Left colon (tissue), 2 donors: ENCODE measurements around the gene KLK6. TPM values are rescaled to one million over a fixed set of nuclear protein-coding genes. Genes with fewer than 3 reads are reported as not detected.

Experiments
- ATAC-seq: fragments of 200-7000 bp; cut with Tn5 transposase; one replicate; pipeline ENCODE4 v1.9.1; 2020; ENCODE audit warnings: mild to moderate bottlenecking, moderate library complexity
- DNase-seq, 2 donors: peaks; one replicate each; pipeline ENCODE4 v3.0.0-alpha.2; 2020
- intact Hi-C, 2 donors: fragments of 100-400 bp; cut with DNase I in 1 of 2; cut with micrococcal nuclease in 1 of 2; formaldehyde crosslinking; loops; one replicate each; pipeline versions ENCODE4 v1.11.2 to v1.14.0; 2022; cut with DNase I, micrococcal nuclease
- total RNA-seq, 2 donors: library from RNA; stranded (reverse); fragmentation: NEBNext Ultra II Directional; extraction: Animal tissue kit (Norgen Biotek cat#: 25700); gene quantifications; one replicate each; pipeline ENCODE4 v1.2.1, GENCODE V29; 2021
- donor health status: DM: no; HTN: no; CAD: no.
- donor health status: DM: yes; HTN: yes; CAD: no.

Gene KLK6
- total RNA-seq, 2 donors from 2014 or later, result not detected

DNA sequence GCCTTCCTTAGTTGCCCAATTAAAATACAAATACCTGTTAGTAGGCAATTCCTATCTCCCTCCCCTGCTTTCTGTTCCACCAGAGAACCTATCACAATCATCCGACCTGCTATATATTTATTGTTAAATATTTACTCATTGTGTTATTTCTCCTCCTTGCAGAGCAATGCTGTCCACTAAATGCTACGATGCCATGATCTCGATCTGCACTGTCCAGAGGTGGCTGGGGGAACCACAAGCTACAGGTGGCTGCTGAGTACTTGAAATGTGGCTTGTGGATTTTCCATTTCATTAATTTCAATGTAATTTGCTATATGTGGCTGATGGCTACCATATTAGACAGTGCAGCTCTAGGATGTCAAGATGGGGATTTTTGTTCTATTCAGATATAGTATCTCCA is 5.1 kb downstream of the KLK6 start:
- intact Hi-C loops, result no loop called here
- DNase-seq, result no peak
- no peak for ATAC-seq

DNA sequence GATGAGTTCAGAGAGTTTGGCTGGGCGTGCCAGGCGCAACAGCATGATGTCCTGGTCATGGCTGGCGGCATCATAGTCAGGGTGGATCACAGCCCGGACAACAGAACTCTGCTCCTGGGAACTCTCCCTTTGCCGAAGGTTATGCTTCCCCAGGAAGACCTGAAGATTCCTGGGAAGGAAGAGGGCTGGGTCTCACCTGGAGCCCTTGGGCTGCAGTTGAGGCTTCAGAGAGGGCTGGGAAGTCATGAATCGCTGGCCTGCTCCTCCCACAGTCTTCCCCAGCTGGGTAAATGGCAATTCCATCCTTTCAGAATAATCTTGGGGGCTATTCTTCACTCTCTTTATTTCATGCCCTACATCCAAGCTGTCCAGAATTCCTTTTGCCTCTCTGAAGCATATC is 6.0 kb downstream of the KLK6 start:
- intact Hi-C loops, result no loop called here
- no peak for ATAC-seq
- no peak for DNase-seq

DNA sequence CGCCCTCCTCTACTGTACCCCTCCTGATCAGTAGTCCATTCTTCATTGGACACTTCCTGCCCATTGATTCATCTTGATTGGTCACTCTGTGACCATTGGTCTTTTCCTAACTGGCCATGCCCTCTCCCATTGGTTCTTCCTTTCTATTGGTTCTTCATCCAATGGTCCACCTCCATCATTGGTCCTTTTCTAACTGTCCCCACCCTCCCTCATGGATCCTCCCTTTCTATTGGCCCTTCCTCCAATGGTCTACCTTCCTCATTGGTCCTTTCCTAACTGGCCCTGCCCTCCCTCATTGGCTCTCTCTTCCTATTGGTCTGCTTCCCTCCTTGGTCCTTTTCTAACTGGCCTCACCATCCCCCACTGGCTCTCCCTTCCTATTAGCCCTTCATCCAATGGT is 7.1 kb downstream of the KLK6 start:
- DNase-seq (no peak), ATAC-seq (no peak)
- intact Hi-C loops, result no loop called here

DNA sequence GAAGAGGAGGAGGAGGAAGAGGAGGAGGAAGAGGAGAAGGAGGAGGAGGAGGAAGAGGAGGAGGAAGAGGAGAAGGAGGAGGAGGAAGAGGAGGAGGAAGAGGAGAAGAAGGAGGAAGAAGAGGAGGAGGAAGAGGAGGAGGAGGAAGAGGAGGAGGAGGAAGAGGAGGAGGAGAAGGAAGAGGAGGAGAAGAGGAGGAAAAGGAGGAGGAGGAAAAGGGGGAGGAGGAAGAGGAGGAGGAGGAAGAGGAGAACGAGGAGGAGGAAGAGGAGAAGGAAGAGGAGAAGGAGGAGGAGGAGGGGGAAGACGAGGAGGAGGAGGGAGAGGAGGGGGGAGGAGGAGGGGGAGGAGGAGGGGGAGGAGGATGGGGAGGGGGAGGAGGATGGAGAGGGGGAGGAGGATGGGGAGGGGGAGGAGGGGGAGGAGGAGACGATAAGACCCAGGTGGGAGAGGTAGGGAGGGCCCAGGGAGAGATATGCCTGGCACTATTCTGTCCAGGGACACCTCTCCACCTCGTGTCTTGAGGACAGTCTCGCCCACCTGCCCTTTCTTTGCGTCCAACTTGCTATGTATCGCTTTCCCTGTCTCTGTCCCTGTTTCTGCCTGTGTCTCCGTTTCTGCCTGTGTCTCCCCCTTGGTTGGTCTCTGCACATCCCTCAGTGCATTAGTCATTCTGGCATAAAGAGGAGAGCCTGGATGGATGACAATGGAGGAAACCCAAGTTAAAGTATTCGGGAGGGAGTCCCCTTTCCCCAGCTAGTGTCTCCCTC is 9.5 kb downstream of the KLK6 start:
- intact Hi-C loops, result no loop called here
- DNase-seq (no peak), ATAC-seq (no peak)

DNA sequence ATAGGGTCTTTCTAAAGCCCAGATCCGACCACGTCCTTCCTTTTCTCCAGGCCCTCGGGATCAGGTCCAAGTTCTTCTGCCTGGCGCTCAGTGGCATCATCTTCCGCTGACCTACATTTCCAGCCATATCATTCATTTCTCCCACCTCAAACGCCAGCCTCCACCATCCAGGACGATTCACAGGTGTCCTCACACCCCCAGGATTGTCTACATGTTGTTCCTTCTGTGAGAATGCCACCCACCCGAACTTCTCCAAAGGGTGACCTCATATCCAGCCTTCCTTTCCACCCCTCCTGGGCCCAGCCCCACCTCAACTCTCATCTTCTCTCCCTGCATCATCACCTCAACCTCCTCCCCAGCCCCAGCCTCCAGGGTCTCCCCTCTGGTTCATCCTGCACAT is 11.8 kb downstream of the KLK6 start:
- intact Hi-C loops, result no loop called here
- no peak for DNase-seq
- ATAC-seq, result no peak

DNA sequence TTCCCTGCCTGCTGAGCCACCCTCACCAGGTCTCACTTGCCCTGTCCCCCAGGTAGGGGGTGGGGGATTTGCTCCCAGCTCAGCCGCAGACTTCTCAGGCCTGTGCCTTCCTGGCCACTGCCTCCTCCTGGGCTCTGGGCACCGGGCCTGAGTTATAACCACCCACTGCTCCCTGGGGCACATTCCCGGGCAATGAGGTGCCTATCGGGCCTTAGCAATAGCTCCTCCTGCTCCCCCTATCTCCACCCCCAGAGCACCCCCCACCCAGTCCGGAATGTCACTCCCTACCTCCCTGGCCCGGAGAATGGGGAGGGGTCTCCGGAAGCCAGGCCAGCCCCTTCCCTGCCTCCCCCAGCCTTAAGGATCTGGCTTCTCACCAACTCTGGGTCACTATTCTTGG is 16.5 kb downstream of the KLK6 start, which contains the start of gene KLK5:
Gene KLK5 (minus strand): TSS at position 129 of the 400 bp plus-strand sequence. CDS start 381 bp downstream, outside the sequence.
- DNase-seq (no peak), ATAC-seq (no peak)

DNA sequence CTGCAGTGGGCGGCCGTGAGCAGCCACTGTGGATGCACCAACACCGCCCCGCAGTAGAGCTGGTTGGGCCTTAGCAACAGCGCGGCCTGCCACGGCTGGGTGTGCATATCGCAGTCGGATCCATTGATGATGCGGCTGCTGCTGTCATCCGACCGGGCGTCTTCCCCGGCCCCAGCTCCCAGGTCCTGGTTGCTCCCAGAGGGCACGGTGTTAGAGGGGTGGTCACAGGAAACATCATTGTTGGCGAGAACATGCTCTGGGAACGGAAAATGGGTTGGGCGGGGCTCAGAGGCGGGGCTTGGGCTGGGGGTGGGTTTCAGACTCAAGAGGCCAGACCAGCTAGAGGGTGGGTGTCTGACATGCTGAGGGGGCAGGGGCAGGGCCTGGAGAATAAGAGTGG is 19.5 kb downstream of the KLK6 start:
- DNase-seq (no peak), ATAC-seq (no peak)
- intact Hi-C loops, result no loop called here

More for the DNA sequence above, 16.5 kb downstream of the KLK6 start, which contains the start of gene KLK5:
- intact Hi-C loops, result no loop called here

DNA sequence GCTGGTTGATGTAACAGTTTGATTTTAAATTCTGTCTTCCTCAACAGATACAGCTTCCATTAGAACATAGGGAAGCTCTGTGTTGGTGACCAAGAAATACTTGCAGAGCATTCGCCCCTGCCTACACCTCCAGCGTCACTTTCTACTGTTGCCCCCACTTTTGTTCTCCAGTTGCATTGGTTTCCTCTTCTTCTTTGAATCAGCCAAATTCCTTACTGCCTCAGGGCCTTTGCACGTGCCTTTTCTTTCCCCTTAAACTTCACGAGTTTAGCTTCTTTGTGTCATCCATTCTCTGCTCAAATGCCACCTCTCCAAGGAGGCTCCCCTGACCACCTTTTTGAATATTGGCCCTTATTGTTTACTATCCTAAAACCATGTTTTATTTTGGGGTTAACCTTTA is 22.3 kb downstream of the KLK6 start:
- intact Hi-C loops, result no loop called here
- no peak for ATAC-seq
- no peak for DNase-seq

DNA sequence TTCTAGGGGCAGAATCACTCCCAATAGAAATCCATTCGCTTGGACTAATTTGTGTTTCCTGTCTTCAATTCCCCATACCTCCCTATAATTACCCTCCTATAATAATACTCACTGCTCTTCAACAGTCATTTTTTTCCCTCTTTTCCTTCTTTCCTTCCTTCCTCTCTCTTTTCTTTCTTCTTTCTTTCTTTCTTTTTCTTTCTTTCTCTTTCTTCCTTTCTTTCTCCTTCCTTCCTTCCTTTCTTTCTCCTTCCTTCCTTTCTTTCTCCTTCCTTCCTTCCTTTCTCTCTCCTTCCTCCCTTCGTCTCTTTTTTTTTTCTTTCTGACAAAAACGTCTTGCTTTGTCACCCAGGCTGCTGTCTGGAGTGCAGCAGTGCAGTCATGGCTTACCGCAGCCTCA is 24.6 kb downstream of the KLK6 start:
- ATAC-seq (no peak), DNase-seq (no peak)
- intact Hi-C loops, result no loop called here

DNA sequence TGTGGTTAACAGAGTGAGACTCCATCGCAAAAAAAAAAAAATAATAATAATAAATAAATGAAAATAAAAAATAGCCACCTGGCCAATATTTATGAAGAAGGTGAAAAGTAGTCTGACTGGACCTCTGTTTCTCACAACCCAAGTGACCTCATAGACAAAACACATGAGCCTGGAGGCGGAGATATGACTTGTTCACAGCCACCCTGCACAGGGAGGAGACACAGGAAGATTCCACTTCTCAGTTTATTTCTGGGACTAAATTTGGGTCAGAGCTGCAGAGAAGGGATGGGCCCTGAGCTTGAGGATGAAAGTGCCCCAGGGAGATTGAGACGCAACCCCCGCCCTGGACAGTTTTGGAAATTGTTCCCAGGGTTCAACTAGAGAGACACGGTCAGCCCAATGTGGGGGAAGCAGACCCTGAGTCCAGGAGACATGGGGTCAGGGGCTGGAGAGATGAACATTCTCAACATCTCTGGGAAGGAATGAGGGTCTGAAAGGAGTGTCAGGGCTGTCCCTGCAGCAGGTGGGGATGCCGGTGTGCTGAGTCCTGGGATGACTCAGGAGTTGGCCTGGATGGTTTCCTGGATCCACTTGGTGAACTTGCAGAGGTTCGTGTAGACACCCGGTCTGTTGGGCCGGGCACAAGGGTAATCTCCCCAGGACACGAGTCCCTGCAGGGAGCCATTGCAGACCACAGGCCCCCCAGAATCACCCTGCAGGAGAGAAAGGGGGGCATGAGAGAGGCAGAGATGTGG is 26.1 kb downstream of the KLK6 start:
- no peak for DNase-seq
- ATAC-seq, result no peak
- intact Hi-C loops, result no loop called here

DNA sequence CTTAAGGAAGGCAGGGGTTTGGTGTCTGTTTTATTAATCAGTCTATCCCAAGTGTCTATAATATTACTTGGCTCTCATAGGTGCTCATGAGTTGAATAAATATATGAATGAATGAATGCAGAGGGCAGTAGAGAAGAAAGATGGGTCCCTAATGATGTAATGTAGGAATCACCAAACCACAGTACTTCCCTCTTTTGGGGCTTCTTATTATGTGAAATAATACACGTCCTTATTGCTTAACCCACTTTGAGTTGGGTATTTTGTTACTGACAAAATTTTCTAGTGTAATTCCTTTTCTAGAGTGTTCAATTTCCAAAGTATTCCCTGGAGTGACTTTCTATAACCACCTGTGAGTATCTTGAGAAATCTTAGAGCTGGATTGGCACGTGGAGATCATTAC is 29.8 kb downstream of the KLK6 start:
- DNase-seq (no peak), ATAC-seq (no peak)
- intact Hi-C loops, result no loop called here

DNA sequence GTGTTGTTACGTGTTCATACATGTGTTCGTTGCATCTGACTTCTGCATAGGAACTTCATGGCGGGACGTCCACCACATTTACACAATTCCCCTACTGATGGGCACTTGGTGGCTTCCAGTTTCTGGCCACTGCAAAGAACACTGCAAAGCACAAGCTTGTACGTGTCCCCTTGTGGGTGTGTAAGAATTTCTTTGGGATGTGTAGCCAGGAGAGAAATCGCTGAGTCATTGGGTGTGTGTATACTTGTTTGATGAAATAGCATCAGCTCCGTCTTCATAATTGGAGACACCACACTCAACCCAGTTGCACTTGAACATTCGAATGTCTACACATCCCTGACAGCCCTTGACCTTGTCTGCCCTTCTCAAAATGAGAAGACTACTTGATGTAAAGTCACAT is 35.8 kb downstream of the KLK6 start:
- intact Hi-C loops, result no loop called here
- no peak for ATAC-seq
- DNase-seq, result no peak

DNA sequence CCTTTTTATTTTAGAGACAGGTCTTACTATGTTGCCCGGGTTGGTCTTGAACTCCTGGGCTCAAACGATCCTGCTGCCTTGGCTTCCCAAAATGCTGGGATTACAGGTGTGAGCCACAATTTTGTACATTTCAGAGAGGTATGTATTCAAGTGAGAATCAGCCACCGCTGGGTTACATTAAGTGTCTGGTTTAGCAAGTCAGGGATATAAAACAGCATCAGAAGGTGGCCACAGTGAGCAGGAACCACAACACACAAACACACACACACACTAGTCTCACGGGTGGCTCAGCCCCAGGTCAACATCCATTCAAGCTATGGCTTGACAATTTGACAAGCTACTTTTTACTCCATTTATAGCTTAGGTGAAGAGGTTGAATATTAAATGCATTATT is 36.7 kb downstream of the KLK6 start:
- ATAC-seq, result no peak
- intact Hi-C loops, result no loop called here

DNA sequence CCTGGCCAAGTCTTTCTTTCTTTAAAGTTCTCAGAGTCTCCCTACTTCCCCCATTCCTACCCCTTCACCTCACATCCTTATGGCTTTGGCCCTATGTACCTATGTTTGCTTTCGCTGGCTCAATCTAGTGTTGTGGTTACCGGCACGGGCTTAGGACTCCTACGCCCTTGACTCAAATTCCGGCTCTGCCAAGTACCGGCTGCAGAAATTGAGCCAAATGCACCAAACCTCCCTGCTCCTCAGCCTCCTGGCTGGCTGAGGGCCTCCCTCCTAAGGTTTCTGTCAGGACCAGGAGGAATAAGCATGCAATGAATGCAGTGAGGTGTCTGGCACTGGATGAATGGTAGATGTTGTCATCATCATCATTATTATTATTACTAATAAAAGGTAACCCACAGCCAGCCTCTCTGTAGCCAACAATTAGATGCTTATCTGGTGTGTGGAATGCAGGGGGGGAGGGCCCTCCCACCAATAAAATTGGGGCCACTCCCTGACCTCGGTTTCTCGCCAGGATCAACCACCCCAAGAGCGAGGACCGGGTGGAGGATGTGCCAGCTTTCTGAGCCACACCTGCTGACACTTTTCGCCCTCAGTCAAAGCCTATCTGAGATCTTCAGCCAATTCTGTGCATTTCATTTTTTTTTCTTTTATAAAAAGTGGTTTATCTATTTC is 37.2 kb downstream of the KLK6 start:
- ATAC-seq (no peak), DNase-seq (no peak)
- intact Hi-C loops, result no loop called here

More for the DNA sequence above, 36.7 kb downstream of the KLK6 start:
- DNase-seq, result no peak

DNA sequence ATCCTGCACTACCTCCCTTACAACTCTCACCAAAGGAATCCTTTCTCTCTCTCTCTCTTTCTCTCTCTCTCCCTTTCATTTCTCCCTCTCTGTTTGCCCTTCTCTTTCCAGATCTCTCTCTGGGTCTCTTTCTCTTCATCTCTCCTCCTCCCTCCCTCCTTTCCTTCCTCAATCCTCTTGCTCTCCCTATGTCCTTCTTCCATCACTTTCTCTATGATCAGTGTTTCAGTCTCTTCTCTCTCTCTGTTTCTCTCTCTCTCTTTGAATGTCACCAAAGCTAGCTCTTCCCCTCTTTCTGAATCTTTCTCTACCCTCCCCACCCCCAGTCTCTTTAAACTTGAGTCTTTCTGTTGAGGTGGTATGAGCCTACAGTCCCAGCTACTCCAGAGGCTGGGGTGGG is 38.4 kb downstream of the KLK6 start:
- intact Hi-C loops, result no loop called here
- ATAC-seq, result no peak
- no peak for DNase-seq

DNA sequence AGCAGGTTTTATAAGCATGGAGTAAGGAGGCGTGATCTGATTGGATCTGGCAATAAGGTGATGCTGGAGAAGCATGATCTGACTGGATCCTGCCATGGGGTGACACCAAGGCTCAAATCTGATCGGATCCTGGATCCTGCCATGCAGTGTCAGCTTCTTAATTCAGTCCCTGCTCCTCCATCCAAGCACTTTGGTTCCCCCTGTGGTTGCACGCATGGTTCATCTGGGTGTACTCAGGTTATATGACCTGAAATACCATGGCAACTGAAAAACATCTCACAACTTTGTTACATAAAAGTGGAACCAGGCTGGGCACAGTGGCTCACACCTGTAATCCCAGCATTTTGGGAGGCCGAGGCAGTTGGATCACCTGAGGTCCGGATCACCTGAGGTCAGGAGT is 40.6 kb downstream of the KLK6 start:
- no peak for DNase-seq
- intact Hi-C loops, result no loop called here
- no peak for ATAC-seq

DNA sequence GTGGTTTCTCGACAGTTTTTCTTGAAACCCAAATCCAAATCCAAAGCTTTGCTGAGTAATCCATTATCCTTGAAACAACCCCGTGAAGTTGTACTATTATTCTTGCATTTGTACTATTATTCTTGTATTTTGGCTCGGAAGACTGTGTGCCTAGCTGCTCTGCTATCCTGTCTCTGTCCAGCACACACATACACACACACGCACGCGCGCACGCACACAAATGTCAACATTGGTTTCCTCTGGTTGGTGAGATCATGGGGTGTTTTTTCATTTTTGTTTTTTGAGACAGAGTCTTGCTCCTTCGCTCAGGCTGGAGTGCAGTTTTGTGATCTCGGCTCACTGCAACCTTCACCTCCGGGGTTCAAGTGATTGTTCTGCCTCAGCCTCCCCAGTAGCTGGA is 43.2 kb downstream of the KLK6 start:
- no peak for DNase-seq
- intact Hi-C loops, result no loop called here
- ATAC-seq, result no peak

DNA sequence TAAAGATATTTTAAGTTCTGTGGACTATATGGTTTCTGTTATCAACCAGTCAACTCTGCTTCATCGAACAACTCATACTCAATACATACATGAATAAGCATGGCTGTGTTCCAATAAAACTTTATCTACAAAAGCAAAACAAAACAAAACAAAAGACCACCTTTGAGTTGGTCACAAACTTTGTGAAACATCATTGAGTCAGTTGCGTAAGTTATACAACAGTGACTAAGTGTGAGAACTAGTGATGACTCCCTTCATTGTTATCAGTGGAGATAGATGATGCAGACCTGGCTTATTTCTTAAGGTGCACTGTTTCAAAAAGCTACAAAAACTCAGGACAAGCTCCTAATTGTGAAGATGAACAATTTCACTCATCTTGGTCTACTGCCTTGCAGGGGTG is 43.7 kb downstream of the KLK6 start:
- ATAC-seq (no peak), DNase-seq (no peak)
- intact Hi-C loops, result no loop called here

DNA sequence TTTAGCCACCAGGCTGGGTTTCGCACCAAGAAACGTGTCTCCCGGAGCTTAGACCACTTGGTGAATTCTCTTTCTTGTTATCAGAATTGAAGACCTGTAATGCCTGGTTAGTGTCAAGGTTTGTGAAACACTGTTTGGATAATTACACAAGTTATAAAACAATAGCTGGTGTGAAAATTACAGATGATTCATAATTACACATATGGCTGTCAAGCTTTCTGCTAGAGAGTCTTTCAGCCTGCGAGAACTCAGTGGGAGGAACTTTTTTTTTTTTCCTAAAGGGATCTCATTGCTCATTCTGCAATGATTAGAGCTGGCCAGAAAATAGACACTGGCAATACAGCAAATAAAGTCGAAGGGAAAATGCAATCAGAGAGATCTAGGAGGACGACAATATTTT is 44.8 kb downstream of the KLK6 start:
- DNase-seq, result no peak
- ATAC-seq, result no peak
- intact Hi-C loops, result no loop called here

DNA sequence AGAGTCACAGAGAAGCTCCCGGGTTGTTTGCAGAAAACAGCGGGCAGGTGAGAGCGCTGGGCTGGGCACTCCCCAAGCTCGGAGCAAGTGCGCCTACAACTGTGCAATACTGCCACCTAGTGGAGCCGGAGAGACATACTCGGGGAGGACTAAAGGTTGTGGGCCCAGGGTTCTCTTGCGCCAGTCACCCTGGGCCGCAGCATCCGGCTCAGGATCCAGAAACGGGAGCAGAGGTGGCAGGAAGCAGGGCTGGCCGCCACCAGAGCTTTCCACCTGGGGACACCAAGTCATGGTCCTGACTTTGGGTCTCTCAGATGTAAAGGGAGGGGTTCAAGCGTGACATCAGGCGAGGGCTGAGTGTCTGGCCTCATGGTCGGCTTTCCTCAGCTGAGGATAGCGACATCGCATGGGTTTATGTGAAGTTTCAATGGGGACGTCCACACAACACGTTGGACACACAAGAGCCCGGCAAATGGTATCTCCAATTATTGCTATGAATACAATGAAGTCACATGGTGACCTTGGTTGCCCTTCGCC is 47.0 kb downstream of the KLK6 start:
- DNase-seq, result peak; percentile 65 to 74
- intact Hi-C loops, result no loop called here
- ATAC-seq, result peak; percentile 100
